HG03571 (cell line): ENCODE data around the gene SLMAP.
"Not testable (repeated sequence)": the region's sequence is repeated elsewhere in the genome, so short reads cannot be mapped to it uniquely, and the experiment has no call there.

Experiments used
- ATAC-seq: cut with Tn5 transposase; IDR thresholded peaks from one replicate; pipeline ENCODE4 v1.9.1; 2021; ENCODE audit not compliant: unreplicated experiment

Gene SLMAP

GRCh38 chr3:57876632-57877031 is 120.5 kb downstream of the SLMAP start:
- ATAC-seq, result no peak

DNA sequence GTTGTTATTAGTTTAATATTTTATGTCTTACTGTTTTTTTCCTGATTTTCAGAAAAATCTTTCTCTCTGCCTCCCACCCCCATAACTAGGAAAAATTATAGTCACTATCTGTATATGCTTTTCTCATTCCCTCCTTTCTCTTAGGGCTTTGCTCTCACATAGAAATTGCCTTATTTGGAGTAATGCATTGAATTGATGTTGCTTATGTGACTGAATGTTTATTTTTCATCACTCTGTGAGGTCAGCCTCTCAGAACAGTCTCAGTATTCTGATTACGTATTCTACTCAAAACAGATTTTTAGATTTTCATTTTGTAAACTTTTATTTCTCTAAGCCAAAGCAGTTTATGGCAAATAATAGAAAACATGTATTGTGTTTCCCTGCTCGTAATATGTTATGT is 121.0 kb downstream of the SLMAP start:
- no peak for ATAC-seq

DNA sequence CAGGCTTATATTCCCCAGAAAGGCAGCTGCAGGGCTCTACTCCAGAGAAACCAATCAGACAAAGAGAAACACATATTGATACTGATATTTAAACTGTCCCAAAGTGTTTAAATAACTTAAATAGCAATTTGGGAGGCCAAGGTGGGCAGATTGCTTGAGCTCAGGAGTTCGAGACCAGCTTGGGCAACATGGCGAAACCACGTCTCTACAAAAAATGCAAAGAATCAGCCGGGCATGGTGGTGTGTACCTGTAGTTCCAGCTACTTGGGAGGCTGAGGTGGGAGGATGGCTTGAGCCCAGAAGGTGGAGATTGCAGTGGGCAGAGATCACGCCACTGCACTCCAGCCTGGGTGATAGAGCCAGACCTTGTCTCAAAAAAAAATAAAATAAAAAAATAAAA is 128.3 kb downstream of the SLMAP start:
- not testable (repeated sequence) for ATAC-seq

- ATAC-seq, result no peak
Measured at GRCh38 chr3:57889807-57890206, 133.7 kb downstream of the SLMAP start.

DNA sequence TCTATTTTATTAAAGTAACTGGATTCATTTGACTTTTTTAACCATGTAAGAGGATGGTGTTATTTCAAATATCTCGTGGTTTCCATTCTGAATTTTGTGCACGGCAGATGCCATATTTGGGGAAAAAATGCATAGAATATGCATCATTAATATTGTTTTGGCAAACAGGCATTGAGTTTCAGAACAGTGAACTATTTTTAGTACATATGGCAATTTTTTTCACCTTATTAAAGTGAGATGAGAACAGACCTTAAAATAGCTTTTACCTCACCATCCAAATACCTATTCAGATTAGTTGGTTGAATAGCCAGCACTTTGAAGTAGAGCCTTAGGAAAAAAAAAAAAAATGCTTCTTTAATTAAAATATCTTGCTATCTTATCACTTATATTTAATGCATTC is 134.8 kb downstream of the SLMAP start:
- no peak for ATAC-seq

- no peak for ATAC-seq
Measured at GRCh38 chr3:57892423-57892822, 136.3 kb downstream of the SLMAP start.

GRCh38 chr3:57893156-57893555 is 137.0 kb downstream of the SLMAP start:
- ATAC-seq, result no peak

DNA sequence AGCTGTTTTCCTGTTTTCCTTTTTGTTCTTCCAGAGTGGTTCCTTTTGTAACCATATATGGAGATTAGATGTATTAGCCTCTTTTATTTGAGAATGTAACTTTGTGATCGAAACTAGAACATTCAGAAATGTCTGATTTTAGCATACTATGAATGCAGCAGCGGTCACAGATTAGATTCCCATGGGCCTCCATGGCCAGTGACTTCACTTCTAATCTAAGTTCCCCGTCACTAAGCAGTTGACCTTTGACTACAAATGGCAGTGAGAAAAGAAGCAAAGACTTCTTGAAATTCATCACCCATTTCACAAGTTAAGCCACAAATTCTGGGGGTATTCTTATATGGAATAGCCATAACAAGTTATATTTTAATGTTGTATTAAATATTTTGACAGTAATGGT is 137.6 kb downstream of the SLMAP start:
- no peak for ATAC-seq

DNA sequence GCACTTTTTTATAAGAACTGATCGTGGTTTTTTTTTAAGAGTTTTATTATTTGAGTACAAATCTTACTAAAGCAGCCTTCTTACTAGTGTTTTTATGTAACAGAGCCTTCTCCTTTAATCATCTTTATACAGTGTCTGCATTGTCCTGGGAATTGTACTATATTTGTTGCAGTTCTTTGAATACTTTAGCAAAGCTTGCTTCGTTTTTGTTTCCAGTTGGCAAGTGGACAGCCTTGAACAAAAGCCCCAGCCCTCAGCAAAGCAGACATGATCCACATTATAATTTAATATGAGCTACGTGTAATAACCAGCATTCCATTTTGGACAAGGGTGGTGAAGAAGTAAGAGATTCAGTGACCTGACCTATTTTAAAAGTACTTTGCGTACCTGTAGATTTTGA is 139.9 kb downstream of the SLMAP start:
- no peak for ATAC-seq

- no peak for ATAC-seq
Measured at GRCh38 chr3:57896691-57897090, 140.6 kb downstream of the SLMAP start.

GRCh38 chr3:57900786-57901185 is 144.7 kb downstream of the SLMAP start:
- no peak for ATAC-seq

- ATAC-seq, result no peak
Measured at GRCh38 chr3:57903124-57903890, 147.2 kb downstream of the SLMAP start.

DNA sequence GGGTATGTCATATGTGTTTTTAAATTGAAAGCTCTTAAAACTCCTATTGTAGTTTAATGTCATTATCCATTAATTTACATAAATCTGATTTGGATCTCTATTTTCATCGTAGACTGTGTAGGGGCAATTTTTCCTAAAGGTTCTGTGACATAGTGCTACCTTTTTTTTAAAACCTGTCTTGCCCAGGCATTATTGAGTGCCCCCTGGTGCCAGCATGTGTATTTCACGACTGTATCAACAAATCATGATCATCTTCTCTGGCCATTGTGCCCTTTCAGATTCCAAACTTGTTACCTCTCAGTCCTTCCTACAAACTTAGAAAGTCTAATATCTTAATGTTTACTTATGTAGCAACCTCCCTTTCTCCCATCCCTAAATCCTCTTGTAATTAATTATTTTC is 154.9 kb downstream of the SLMAP start:
- no peak for ATAC-seq

GRCh38 chr3:57911593-57911992 is 155.5 kb downstream of the SLMAP start:
- ATAC-seq, result no peak

GRCh38 chr3:57917601-57918000 is 161.5 kb downstream of the SLMAP start:
- no peak for ATAC-seq

- no peak for ATAC-seq
Measured at GRCh38 chr3:57918123-57918837, 162.2 kb downstream of the SLMAP start.

- no peak for ATAC-seq
Measured at GRCh38 chr3:57919987-57920386, 163.9 kb downstream of the SLMAP start.

DNA sequence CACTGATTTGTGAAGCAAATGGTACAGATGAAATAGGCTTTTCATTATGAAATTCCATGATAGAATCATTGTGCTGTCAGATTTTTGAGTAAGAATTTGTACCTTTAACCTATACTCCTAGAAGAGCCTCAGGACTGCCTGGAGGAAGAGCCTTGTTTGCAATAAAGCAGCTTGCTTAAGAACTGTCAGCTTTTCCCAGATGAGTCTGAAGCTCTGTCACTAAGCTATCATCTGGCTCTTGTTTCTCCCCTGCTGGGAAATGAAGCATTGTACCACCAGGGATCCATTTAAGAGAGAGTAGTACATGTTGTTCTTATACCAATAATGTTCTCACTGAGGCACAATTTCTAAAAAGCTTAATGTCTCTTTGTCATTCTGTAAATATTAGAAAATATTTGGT is 167.0 kb downstream of the SLMAP start:
- no peak for ATAC-seq

DNA sequence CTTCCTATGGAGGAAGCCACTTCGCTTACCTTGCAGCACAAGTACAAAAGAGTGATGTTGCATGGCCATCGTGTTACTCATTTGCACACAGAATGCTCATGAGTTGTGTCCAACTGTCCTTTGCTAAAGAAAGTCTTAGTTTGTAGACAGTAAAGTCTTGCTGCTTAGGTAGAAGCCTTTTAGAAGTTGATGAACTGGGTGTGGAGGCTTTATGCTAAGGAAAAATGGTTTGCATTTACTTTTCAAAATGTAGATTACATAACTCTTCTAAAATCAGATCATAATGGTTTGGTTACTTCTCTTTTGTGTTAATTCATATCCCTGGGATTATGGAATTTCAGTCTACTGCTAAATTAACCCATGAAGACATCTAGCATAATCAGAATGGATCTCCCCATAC is 167.6 kb downstream of the SLMAP start:
- no peak for ATAC-seq

DNA sequence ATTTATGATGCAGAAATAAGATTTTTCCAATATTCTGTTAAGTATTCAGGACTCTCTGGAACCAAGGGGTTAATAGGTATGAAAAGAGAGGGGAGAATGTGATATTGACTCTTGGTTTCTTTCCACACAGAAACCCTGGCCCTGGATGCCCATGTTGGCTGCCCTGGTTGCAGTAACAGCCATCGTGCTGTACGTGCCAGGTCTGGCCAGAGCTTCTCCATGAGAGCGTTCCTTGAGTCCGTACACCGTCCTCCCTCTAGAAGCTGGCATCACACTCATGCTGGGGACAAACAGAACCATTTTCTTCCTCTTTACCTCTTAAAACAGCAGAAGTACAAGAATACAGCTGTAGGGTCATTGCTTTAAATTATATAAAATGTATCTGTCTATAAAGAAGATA is 171.1 kb downstream of the SLMAP start:
- ATAC-seq, result no peak

- ATAC-seq, result no peak
Measured at GRCh38 chr3:57927916-57928315, 171.8 kb downstream of the SLMAP start.

DNA sequence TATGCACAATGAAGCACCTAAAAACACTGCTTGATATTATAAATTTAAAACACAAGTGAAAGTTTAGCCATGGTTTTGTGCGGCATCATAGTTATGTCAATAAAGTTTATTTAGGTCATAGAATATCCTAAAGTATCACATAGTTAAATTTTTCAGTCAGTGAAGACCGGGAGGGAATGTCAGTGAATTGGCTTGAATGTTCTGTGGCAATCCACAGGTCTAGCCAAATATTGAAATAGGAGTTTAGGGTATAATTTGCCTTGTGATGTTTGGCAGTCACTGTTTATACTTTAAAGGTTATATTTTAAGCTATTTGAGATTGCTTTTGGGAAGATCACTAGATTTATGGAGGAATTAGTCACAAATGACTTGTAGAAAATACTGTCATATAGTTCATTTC is 172.4 kb downstream of the SLMAP start:
- no peak for ATAC-seq

DNA sequence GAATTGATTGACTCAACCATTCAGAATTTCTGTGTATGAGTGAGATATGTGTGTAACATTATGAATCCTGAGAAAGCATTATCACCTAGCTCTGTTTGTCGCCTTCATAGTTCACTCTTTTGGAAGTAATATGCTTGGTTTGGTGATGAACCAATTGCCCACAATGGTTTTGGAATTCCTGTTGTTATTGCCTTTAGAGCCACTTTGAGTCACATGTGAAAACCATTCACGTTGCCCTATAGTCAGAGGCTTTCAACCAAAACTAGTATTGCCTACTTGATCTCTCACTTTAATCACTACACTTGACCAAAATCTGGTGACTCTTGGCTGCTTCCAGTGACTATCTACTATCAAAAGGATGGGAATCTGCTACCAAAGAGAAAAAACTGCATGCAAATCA is 173.9 kb downstream of the SLMAP start:
- no peak for ATAC-seq
